Left lung (tissue), 10 donors: ENCODE results near the gene PAX3. TPM values are rescaled to one million over a fixed set of nuclear protein-coding genes. Genes with fewer than 3 reads are reported as not detected.

Experiments
- ATAC-seq: fragments of 200-7000 bp; cut with Tn5 transposase; one replicate; pipeline ENCODE4 v1.9.1; 2020; ENCODE audit warnings: moderate library complexity
- DNase-seq, 4 donors: peaks; one replicate each; pipeline ENCODE4 v3.0.0-alpha.2; 2013 to 2020
- H3K27ac ChIP-seq, 2 donors: fragments of 200-600 bp; sonication (generic) in 1 of 2; one replicate each; pipeline versions ENCODE4 v1.5.0 to v1.8.0; 2020 to 2021
- H3K27me3 ChIP-seq, 2 donors: fragments of 200-600 bp; sonication (generic) in 1 of 2; one replicate each; pipeline versions ENCODE4 v1.5.0 to v1.8.0; 2020 to 2021
- H3K36me3 ChIP-seq, 2 donors: fragments of 200-600 bp; sonication (generic) in 1 of 2; one replicate each; pipeline versions ENCODE4 v1.5.0 to v1.8.0; 2020 to 2021
- H3K4me1 ChIP-seq, 2 donors: fragments of 200-600 bp; one replicate each; pipeline ENCODE4 v1.8.0; 2021
- H3K4me3 ChIP-seq, 2 donors: fragments of 200-600 bp; sonication (generic) in 1 of 2; one replicate each; pipeline versions ENCODE4 v1.5.0 to v1.8.0; 2020 to 2021; ENCODE audit warnings: mild to moderate bottlenecking in 1 of 2
- H3K9me3 ChIP-seq, 2 donors: fragments of 200-600 bp; sonication (generic) in 1 of 2; one replicate each; pipeline versions ENCODE4 v1.5.0 to v1.8.0; 2020 to 2021
- CTCF ChIP-seq, 2 donors: fragments of 200-600 bp; sonication (generic) in 1 of 2; IDR thresholded peaks; one replicate each; pipeline versions ENCODE4 v1.5.0 to v1.8.0; 2021; ENCODE audit warnings: antibody characterized with exemption in 2 of 2
- intact Hi-C, 2 donors: fragments of 100-400 bp; cut with DNase I; formaldehyde crosslinking; loops; one replicate each; pipeline versions ENCODE4 v1.11.2 to v1.14.2; 2022
- polyA plus RNA-seq, 6 donors: library from polyadenylated mRNA; unstranded; fragments of 120-200 nt; gene quantifications; one replicate each; pipeline ENCODE4 v1.2.1, GENCODE V29; 2013; ENCODE audit not compliant: insufficient read length in 6 of 6
- total RNA-seq, 2 donors: library from RNA; stranded (reverse); fragmentation: NEBNext Ultra II Directional; extraction: Animal tissue kit (Norgen Biotek cat#: 25700); gene quantifications; one replicate each; pipeline ENCODE4 v1.2.1, GENCODE V29; 2021
- donor health status: DM: no; HTN: yes; CAD: no.
- donor health status: DM: no; HTN: no; CAD: no.

The PAX3 gene
- total and polyA plus RNA-seq, 8 donors, result 0.13 to 0.20 (median 0.14) TPM; not detected in 5

GRCh38 chr2:222176890-222177289, 121.9 kb downstream of the PAX3 start:
- no peak overlapping the region for H3K27ac ChIP-seq
- DNase-seq (no peak), ATAC-seq (no peak)
- no peaks in the 10 kb centered on the region for H3K27me3 ChIP-seq
- H3K9me3 ChIP-seq, result no peaks in the 10 kb centered on the region
- H3K36me3 ChIP-seq, result no peaks in the 10 kb centered on the region
- H3K4me3 ChIP-seq, result no peak overlapping the region
- TF ChIP-seq CTCF (IDR thresholded peaks at IDR 0.05), result no peak
- no peaks in the 10 kb centered on the region for H3K4me1 ChIP-seq
- intact Hi-C loops, result no loop called here

- DNase-seq (no peak), ATAC-seq (no peak)
- H3K9me3 ChIP-seq, result no peaks in the 10 kb centered on the region
- H3K27me3 ChIP-seq, result no peaks in the 10 kb centered on the region
- H3K4me3 ChIP-seq, result no peak overlapping the region
- H3K36me3 ChIP-seq, result no peaks in the 10 kb centered on the region
- no peaks in the 10 kb centered on the region for H3K4me1 ChIP-seq
- no peak for TF ChIP-seq CTCF (IDR thresholded peaks at IDR 0.05)
- H3K27ac ChIP-seq, result no peak overlapping the region
- intact Hi-C loops, result no loop called here
These were observed 124.3 kb downstream of the PAX3 start for GRCh38 chr2:222174450-222174849.

GRCh38 chr2:222169346-222169745, 129.5 kb downstream of the PAX3 start:
- H3K4me3 ChIP-seq, result no peak overlapping the region
- ATAC-seq, result no peak
- H3K4me1 ChIP-seq, result no peaks in the 10 kb centered on the region
- TF ChIP-seq CTCF (IDR thresholded peaks at IDR 0.05), result no peak
- intact Hi-C loops, result no loop called here
- no peak for DNase-seq
- no peak overlapping the region for H3K27ac ChIP-seq
- H3K27me3 ChIP-seq, result no peaks in the 10 kb centered on the region
- no peaks in the 10 kb centered on the region for H3K9me3 ChIP-seq
- no peaks in the 10 kb centered on the region for H3K36me3 ChIP-seq

- DNase-seq, result no peak
- H3K4me3 ChIP-seq, result no peak overlapping the region
- no peak overlapping the region for H3K27ac ChIP-seq
- no peaks in the 10 kb centered on the region for H3K4me1 ChIP-seq
- H3K9me3 ChIP-seq, result no peaks in the 10 kb centered on the region
- no peaks in the 10 kb centered on the region for H3K36me3 ChIP-seq
- ATAC-seq, result no peak
- TF ChIP-seq CTCF (IDR thresholded peaks at IDR 0.05), result no peak
- H3K27me3 ChIP-seq, result no peaks in the 10 kb centered on the region
- intact Hi-C loops, result no loop called here
These were observed 131.0 kb downstream of the PAX3 start for GRCh38 chr2:222167762-222168161.

- Histone ChIP-seq H3K4me1 (no peaks in the 10 kb centered on the region), H3K27me3 (no peaks in the 10 kb centered on the region), H3K9me3 (no peaks in the 10 kb centered on the region), H3K27ac (no peak overlapping the region), H3K36me3 (no peaks in the 10 kb centered on the region), H3K4me3 (no peak overlapping the region)
- no peak for ATAC-seq
- DNase-seq, result no peak
- intact Hi-C loops, result no loop called here
- no peak for TF ChIP-seq CTCF (IDR thresholded peaks at IDR 0.05)
These were observed 137.9 kb downstream of the PAX3 start for GRCh38 chr2:222160944-222161343.
